ENCODE data around the gene KCNJ10.

KCNJ10 gene

GRCh38 chr1:160007577-160008200 is 62.3 kb downstream of the KCNJ10 start:
- TF ChIP-seq POLR2AphosphoS5 (IDR thresholded peaks at IDR 0.05; ENCODE audit: low read depth, low read length) (no peak), TAF1 (IDR thresholded peaks at IDR 0.05; ENCODE audit: borderline replicate concordance, insufficient read depth, low read length) (no peak), SIN3A (IDR thresholded peaks at IDR 0.05; ENCODE audit: borderline replicate concordance, insufficient read depth, low read length) (no peak), FOXP2 (optimal IDR thresholded peaks at IDR 0.05; ENCODE audit: borderline replicate concordance, extremely low read depth, extremely low read length, insufficient read depth) (no peak)
- TF ChIP-seq, protein P1, sequence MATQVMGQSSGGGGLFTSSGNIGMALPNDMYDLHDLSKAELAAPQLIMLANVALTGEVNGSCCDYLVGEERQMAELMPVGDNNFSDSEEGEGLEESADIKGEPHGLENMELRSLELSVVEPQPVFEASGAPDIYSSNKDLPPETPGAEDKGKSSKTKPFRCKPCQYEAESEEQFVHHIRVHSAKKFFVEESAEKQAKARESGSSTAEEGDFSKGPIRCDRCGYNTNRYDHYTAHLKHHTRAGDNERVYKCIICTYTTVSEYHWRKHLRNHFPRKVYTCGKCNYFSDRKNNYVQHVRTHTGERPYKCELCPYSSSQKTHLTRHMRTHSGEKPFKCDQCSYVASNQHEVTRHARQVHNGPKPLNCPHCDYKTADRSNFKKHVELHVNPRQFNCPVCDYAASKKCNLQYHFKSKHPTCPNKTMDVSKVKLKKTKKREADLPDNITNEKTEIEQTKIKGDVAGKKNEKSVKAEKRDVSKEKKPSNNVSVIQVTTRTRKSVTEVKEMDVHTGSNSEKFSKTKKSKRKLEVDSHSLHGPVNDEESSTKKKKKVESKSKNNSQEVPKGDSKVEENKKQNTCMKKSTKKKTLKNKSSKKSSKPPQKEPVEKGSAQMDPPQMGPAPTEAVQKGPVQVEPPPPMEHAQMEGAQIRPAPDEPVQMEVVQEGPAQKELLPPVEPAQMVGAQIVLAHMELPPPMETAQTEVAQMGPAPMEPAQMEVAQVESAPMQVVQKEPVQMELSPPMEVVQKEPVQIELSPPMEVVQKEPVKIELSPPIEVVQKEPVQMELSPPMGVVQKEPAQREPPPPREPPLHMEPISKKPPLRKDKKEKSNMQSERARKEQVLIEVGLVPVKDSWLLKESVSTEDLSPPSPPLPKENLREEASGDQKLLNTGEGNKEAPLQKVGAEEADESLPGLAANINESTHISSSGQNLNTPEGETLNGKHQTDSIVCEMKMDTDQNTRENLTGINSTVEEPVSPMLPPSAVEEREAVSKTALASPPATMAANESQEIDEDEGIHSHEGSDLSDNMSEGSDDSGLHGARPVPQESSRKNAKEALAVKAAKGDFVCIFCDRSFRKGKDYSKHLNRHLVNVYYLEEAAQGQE (IDR thresholded peaks at IDR 0.05; ENCODE audit: insufficient read depth in 1 of 2, low read depth in 2 of 2, low read length in 2 of 2): no peak

GRCh38 chr1:160006312-160006940 is 63.5 kb downstream of the KCNJ10 start:
- TF ChIP-seq, protein P1 (IDR thresholded peaks at IDR 0.05; ENCODE audit: insufficient read depth in 1 of 2, low read depth in 2 of 2, low read length in 2 of 2): no peak
- no peak for TF ChIP-seq POLR2AphosphoS5 (IDR thresholded peaks at IDR 0.05; ENCODE audit: low read depth, low read length)
- no peak for TF ChIP-seq TAF1 (IDR thresholded peaks at IDR 0.05; ENCODE audit: borderline replicate concordance, insufficient read depth, low read length)
- no peak for TF ChIP-seq SIN3A (IDR thresholded peaks at IDR 0.05; ENCODE audit: borderline replicate concordance, insufficient read depth, low read length)
- no peak for TF ChIP-seq FOXP2 (optimal IDR thresholded peaks at IDR 0.05; ENCODE audit: borderline replicate concordance, extremely low read depth, extremely low read length, insufficient read depth)

- no peak for TF ChIP-seq TAF1 (IDR thresholded peaks at IDR 0.05; ENCODE audit: borderline replicate concordance, insufficient read depth, low read length)
- TF ChIP-seq POLR2AphosphoS5 (IDR thresholded peaks at IDR 0.05; ENCODE audit: low read depth, low read length): no peak
- TF ChIP-seq, protein P1 (IDR thresholded peaks at IDR 0.05; ENCODE audit: insufficient read depth in 1 of 2, low read depth in 2 of 2, low read length in 2 of 2): no peak
- no peak for TF ChIP-seq FOXP2 (optimal IDR thresholded peaks at IDR 0.05; ENCODE audit: borderline replicate concordance, extremely low read depth, extremely low read length, insufficient read depth)
Observed at GRCh38 chr1:160005070-160005469, 64.9 kb downstream of the KCNJ10 start.

DNA sequence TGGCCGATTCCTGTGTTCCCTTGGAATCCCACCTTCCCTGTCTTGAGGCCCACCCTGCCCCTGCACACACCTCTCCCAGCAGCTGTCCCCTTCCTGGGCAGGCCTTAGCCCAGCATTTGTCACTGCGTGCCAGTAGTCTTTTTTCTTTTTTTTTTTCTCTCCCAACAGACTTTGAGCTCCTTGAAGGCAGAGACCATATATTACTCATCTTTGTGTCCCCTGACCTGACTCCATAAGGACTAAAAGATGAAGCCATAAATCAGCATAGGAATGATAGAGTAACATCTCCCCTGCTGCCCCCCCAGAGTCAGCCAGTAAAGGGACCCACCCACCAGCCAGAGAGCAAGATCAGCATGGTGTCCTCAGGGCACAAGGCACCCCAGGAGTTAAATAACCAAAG is 65.5 kb downstream of the KCNJ10 start:
- TF ChIP-seq TAF1 (IDR thresholded peaks at IDR 0.05; ENCODE audit: borderline replicate concordance, insufficient read depth, low read length): no peak

- TF ChIP-seq FOXP2 (optimal IDR thresholded peaks at IDR 0.05; ENCODE audit: borderline replicate concordance, extremely low read depth, extremely low read length, insufficient read depth) (no peak), SIN3A (IDR thresholded peaks at IDR 0.05; ENCODE audit: borderline replicate concordance, insufficient read depth, low read length) (no peak), POLR2AphosphoS5 (IDR thresholded peaks at IDR 0.05; ENCODE audit: low read depth, low read length) (no peak), TAF1 (IDR thresholded peaks at IDR 0.05; ENCODE audit: borderline replicate concordance, insufficient read depth, low read length) (no peak)
- TF ChIP-seq, protein P1 (IDR thresholded peaks at IDR 0.05; ENCODE audit: insufficient read depth in 1 of 2, low read depth in 2 of 2, low read length in 2 of 2): no peak
Observed at GRCh38 chr1:160004001-160004400, 66.0 kb downstream of the KCNJ10 start.

Measured in PFSK-1 (cell line).